HepG2 (cell line): ENCODE measurements around the gene CES3. TPM values are rescaled to one million over a fixed set of nuclear protein-coding genes. Genes with fewer than 3 reads are reported as not detected.

Source experiments
- ATF7-NPFF ChIP-seq: sonication (generic); formaldehyde crosslinking; IDR thresholded peaks from 2 replicates; pipeline ENCODE4 v1.8.1; 2023; ENCODE audit warnings: mild to moderate bottlenecking, low read depth, missing genetic modification reagents, moderate library complexity
- CREB3 ChIP-seq: sonication (generic); formaldehyde crosslinking; IDR thresholded peaks from 2 replicates; pipeline ENCODE4 v1.5.0; 2020; ENCODE audit warnings: missing genetic modification reagents
- HHEX ChIP-seq: IDR thresholded peaks from 2 replicates; pipeline ENCODE4 v1.6.1; 2016; ENCODE audit warnings: control low read depth
- HINFP ChIP-seq: sonication (generic); formaldehyde crosslinking; IDR thresholded peaks from 2 replicates; pipeline ENCODE4 v1.4.0; 2020; ENCODE audit warnings: low read depth, mild to moderate bottlenecking, missing genetic modification reagents
- HOXA3 ChIP-seq: sonication (generic); formaldehyde crosslinking; IDR thresholded peaks from 2 replicates; pipeline ENCODE4 v1.5.0; 2020; ENCODE audit warnings: missing genetic modification reagents
- IRF2 ChIP-seq: IDR thresholded peaks from 2 replicates; pipeline ENCODE4 v1.6.1; 2018; ENCODE audit warnings: missing genetic modification reagents, missing compliant biosample characterization
- KLF9 ChIP-seq: IDR thresholded peaks from 2 replicates; pipeline ENCODE4 v1.6.1; 2016; ENCODE audit warnings: low read depth
- PCBP2 ChIP-seq: fragments of 200-400 bp; formaldehyde crosslinking; optimal IDR thresholded peaks from 2 replicates; pipeline ENCODE3; 2018; ENCODE audit warnings: low read length, low read depth; ENCODE audit not compliant: poor library complexity, severe bottlenecking
- RFXAP ChIP-seq: sonication (generic); formaldehyde crosslinking; IDR thresholded peaks from 2 replicates; pipeline ENCODE4 v1.4.0; 2020; ENCODE audit warnings: missing genetic modification reagents, borderline replicate concordance
- RNF219 ChIP-seq: sonication (generic); formaldehyde crosslinking; IDR thresholded peaks from 2 replicates; pipeline ENCODE4 v1.5.0; 2020; ENCODE audit warnings: mild to moderate bottlenecking, missing genetic modification reagents
- SIX4 ChIP-seq: sonication (generic); formaldehyde crosslinking; IDR thresholded peaks from 2 replicates; pipeline ENCODE4 v1.4.0; 2020; ENCODE audit warnings: missing genetic modification reagents
- TBL1XR1 ChIP-seq: fragments of 150-350 bp; IDR thresholded peaks from 2 replicates; pipeline ENCODE4 v1.6.1; 2014; ENCODE audit warnings: borderline replicate concordance, low read length; ENCODE audit not compliant: partially characterized antibody
- ZBTB14 ChIP-seq: sonication (generic); formaldehyde crosslinking; IDR thresholded peaks from 2 replicates; pipeline ENCODE4 v1.4.0; 2020; ENCODE audit warnings: missing genetic modification reagents
- ZNF484 ChIP-seq: sonication (generic); formaldehyde crosslinking; IDR thresholded peaks from 2 replicates; pipeline ENCODE4 v1.5.1; 2020; ENCODE audit warnings: mild to moderate bottlenecking, low read depth, missing genetic modification reagents, borderline replicate concordance
- ZNF503 ChIP-seq: sonication (generic); formaldehyde crosslinking; IDR thresholded peaks from 2 replicates; pipeline ENCODE4 v1.4.0; 2020; ENCODE audit warnings: missing genetic modification reagents
- ZNF512 ChIP-seq: sonication (generic); formaldehyde crosslinking; IDR thresholded peaks from 2 replicates; pipeline ENCODE4 v1.4.0; 2020; ENCODE audit warnings: mild to moderate bottlenecking, missing genetic modification reagents
- ZNF639 ChIP-seq: conservative IDR thresholded peaks from 2 replicates; pipeline ENCODE4 v1.6.1; 2018; ENCODE audit warnings: missing genetic modification reagents
- ZSCAN21 ChIP-seq: sonication (generic); formaldehyde crosslinking; IDR thresholded peaks from 2 replicates; pipeline ENCODE4 v1.8.0; 2022; ENCODE audit warnings: mild to moderate bottlenecking, missing genetic modification reagents, moderate library complexity, borderline replicate concordance
- polyA plus RNA-seq, 8 experiments: library from polyadenylated mRNA; depleted of rRNA in 3 of 8; stranded (reverse) in 7 of 8; unstranded in 1 of 8; fragments of >200 nt; fragmentation: Illumina TruSeq in 4 of 8; extraction: Trizol in 4 of 8; gene quantifications; 2 replicates each; pipeline versions ENCODE4 v1.2.1 to v1.2.3, GENCODE V29; 2011 to 2016; ENCODE audit warnings: low read depth in 4 of 8, missing spikeins in 1 of 8, mixed read lengths in 1 of 8; ENCODE audit not compliant: insufficient read depth in 1 of 8
- total RNA-seq, 5 experiments: library from RNA; depleted of rRNA; stranded (reverse); fragments of >200 nt; fragmentation: Illumina TruSeq; extraction: Trizol; gene quantifications; 2 replicates each; pipeline ENCODE4 v1.2.3, GENCODE V29; 2016; ENCODE audit warnings: low read depth in 1 of 5

CES3 gene
- total and polyA plus RNA-seq, 2 of the 13 experiments (the other 11 are each of a cell fraction or from before 2014, with no cell fraction given) = 6.6 to 17.4 TPM

- TF ChIP-seq TBL1XR1 (no peak), ZNF503 (CRISPR knock-in tag) (no peak), HOXA3 (peak; percentile 48), RFXAP (CRISPR knock-in tag) (no peak), CREB3 (no peak), ZSCAN21 (CRISPR knock-in tag) (peak; percentile 68; the same call in 1 of the 2 replicates), SIX4 (CRISPR knock-in tag) (no peak), ZNF484 (CRISPR knock-in tag) (no peak), ATF7-NPFF (peak; percentile 65; the same call in 1 of the 2 replicates), HHEX (no peak), ZBTB14 (no peak), HINFP (CRISPR knock-in tag) (peak; percentile 72; the same call in 1 of the 2 replicates), ZNF512 (CRISPR knock-in tag) (peak; percentile 82; the same call in 1 of the 2 replicates), RNF219 (CRISPR knock-in tag) (no peak), ZNF639 (0 out of 2 replicates have a peak, but pooled peaks have one; percentile 16), KLF9 (CRISPR knock-in tag) (no peak), PCBP2 (no peak), IRF2 (CRISPR knock-in tag) (peak; percentile 51; the same call in 1 of the 2 replicates)
These were observed at the start of gene CES3 (continued) for GRCh38 chr16:66961065-66961744.
